ENCODE data around the gene JAK1.

DNA sequence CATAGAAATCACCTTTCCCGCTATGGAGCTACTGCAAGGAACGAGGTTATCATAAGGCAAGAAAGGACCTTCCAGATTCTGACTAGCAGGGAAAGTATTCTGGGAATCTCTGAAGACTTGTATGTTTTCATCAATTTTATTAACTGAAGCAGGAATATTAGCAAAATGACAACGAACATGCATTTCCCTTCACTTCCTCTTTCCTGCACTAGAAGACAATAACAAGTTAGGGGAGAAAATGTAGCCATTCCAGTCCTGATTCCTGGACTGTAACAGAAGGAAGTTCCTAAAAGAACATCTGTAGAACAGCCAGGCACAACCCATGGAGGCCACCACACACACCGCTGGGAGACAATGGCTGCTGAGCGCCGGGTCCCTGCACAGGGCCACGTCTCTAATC is 114.7 kb downstream of the JAK1 start:
- TF ChIP-seq GATA2 (IDR thresholded peaks at IDR 0.05; ENCODE audit: low read depth, low read length): no peak
- no peak for TF ChIP-seq GATA3 (IDR thresholded peaks at IDR 0.05; ENCODE audit: low read depth, low read length)

Measured in SH-SY5Y (cell line).